NB4 (cell line): ENCODE data around the gene GPC3.

Source experiments
- MYC ChIP-seq: IDR thresholded peaks from 2 replicates; pipeline ENCODE4 v1.6.1; 2011; ENCODE audit warnings: low read depth, low read length
- TF ChIP-seq, protein P1 (sequence below): IDR thresholded peaks from one replicate; pipeline ENCODE4 v1.5.1; 2012; ENCODE audit warnings: low read depth, low read length
- TF ChIP-seq, protein P2 (sequence below): IDR thresholded peaks from 2 replicates; pipeline ENCODE4 v1.6.1; 2011; ENCODE audit warnings: low read depth, low read length

DNA sequence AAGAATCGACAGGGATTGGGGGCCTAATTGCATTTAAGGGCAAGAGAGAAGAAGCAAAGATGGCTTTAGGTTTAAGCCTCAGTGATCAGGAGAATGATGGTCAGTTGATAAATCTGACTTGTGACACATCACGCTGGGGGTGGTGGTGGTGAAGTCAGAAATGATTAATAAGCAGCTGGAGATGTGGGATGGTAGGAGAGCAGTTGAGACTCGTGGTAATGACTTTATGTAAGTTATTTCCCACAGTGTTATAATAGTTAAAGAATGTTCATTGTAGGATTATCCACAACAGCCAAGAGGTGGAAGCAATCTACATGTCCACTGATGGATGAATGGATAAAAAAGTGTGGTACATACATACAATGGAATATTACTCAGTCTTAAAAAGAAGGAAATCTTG, 391.2 kb downstream of the GPC3 start:
- TF ChIP-seq, protein P1, sequence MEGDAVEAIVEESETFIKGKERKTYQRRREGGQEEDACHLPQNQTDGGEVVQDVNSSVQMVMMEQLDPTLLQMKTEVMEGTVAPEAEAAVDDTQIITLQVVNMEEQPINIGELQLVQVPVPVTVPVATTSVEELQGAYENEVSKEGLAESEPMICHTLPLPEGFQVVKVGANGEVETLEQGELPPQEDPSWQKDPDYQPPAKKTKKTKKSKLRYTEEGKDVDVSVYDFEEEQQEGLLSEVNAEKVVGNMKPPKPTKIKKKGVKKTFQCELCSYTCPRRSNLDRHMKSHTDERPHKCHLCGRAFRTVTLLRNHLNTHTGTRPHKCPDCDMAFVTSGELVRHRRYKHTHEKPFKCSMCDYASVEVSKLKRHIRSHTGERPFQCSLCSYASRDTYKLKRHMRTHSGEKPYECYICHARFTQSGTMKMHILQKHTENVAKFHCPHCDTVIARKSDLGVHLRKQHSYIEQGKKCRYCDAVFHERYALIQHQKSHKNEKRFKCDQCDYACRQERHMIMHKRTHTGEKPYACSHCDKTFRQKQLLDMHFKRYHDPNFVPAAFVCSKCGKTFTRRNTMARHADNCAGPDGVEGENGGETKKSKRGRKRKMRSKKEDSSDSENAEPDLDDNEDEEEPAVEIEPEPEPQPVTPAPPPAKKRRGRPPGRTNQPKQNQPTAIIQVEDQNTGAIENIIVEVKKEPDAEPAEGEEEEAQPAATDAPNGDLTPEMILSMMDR = no peak
- no peak for TF ChIP-seq MYC
- TF ChIP-seq, protein P2, sequence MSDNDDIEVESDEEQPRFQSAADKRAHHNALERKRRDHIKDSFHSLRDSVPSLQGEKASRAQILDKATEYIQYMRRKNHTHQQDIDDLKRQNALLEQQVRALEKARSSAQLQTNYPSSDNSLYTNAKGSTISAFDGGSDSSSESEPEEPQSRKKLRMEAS = no peak
